Activated T-helper 1 cell treated with anti-CD3 and anti-CD28 coated beads, Interleukin-2, amount 50 U/mL, for 16 hours (primary cell): ENCODE data around the gene MLLT1.
"Not testable (repeated sequence)": the region's sequence is repeated elsewhere in the genome, so short reads cannot be mapped to it uniquely, and the experiment has no call there.

Source experiments
- DNase-seq, 2 donors: peaks; one replicate each; pipeline ENCODE4 v3.0.0-alpha.2; 2020; ENCODE audit warnings: low read depth in 1 of 2, low spot score in 1 of 2

The MLLT1 gene

GRCh38 chr19:6279931-6280591 is at the start of gene MLLT1:
MLLT1 (minus strand) TSS chr19:6279975; CDS start chr19:6279784, 191 bp downstream.
- DNase-seq, result peak; percentile 83 to 96

GRCh38 chr19:6326815-6327214 is 47.0 kb upstream of the MLLT1 start:
- no peak for DNase-seq

DNA sequence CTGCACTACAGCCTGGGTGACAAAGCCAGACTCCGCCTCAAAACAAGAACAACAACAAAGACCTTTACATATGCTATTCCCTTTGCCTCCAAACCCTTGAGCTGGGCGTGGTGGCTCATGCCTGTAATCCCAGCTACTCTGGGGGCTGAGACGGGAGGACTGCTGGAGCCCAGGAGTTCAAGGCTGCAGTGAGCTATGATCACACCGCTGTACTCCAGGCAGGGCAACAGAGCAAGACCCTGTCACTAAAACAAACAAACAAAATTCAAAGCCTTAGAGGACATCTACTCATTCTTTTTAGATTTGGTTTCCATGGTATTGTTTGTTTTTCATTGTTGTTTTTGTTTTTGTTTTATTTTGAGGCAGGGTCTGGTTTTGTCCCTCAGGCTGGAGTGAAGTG is 45.8 kb upstream of the MLLT1 start:
- DNase-seq, result no peak

DNA sequence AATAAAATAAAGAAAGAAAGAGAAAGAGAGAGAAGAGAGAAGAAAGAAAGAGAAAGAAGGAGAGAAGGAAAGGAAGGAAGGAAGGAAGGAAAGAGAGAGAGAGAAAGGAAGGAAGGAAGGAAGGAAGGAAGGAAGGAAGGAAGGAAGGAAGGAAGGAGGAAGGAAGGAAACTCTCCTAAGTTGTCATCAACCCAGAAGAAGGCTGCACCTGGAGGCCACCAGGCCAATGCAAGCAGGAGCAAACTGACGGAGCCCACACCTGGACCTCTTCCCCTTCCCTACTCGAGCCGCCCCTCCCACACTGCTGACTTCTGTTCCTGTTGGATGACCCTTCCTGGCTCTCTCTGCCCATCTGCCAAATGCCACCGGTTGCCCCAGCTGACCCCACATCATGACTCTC is 45.0 kb upstream of the MLLT1 start:
- DNase-seq, result no peak

- DNase-seq, result no peak
Measured at GRCh38 chr19:6322284-6322683, 42.5 kb upstream of the MLLT1 start.

DNA sequence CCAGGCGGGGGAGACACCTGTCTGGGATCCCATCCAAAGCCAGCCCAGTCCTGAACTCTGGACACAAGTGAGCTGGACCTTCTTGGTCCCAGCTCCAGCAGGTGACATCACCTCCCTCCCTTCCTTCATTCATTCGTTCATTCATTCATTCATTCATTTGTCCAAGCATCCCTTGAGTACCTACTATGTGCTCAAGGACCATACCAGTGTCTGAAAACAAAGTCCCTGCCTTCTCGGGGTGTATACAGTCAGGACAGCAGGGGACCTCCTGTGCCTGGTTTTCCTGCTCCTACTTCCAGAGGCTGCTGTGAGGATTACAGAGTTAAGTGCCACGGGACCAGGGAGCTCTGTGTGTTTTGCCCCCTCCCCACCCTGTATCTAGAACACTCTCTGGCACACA is 39.6 kb upstream of the MLLT1 start:
- DNase-seq, result no peak

DNA sequence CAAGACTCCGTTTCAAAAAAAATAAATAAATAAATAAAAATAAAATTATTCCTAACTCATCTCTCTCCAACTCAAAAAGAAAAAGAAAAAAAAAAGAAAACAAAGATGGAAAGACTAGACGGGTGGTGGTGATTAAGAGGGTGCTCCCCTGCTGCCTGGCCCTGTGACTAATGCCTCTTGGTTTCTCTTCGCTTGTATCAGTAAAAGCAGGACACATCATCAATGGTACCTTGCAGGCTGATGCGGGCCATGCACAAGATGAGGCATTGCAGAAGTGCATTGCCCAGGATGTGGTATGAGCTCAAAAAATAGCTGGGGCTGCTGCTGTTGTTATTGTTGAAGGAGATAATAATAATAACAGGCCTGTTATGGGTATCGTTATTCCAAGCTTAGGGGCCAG is 39.0 kb upstream of the MLLT1 start:
- DNase-seq, result no peak

DNA sequence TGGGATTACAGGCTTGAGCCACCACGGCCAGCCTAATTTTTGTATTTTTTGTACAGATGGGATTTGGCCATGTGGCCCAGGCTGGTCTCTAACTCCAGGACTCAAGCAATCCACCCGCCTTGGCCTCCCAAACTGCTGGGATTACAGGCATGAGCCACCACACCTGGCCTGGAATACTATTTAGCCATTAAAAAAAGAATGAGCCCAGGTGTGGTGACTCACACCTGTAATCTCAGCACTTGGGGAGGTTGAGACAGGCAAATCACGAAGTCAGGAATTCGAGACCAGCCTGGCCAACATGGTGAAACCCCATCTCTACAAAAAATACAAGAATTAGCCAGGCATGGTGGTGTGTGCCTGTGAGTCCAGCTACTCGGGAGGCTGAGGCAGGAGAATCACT is 35.9 kb upstream of the MLLT1 start:
- not testable (repeated sequence) for DNase-seq

GRCh38 chr19:6313398-6313969 is 33.7 kb upstream of the MLLT1 start:
- DNase-seq, result no peak

- DNase-seq, result no peak
Measured at GRCh38 chr19:6312018-6312417, 32.2 kb upstream of the MLLT1 start.

DNA sequence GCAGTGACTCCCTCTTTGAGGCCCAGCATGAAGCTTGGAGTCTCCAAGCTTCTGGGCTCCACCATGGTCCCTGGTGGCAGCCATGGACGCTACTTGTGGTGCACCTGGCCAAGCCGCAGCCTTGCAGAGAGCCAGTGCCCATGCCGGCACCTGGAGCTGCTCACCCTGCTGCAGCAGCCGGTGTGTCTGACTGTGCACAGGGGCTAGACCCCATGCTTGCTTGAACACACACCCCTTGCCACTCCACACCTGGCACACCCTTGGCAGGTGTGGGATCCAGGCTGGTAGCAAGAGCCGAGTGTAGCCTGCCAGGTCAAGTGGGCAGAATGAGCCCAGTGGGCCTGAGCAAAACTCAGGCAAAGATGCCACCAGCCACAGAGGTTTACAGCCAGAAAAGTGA is 18.6 kb upstream of the MLLT1 start:
- DNase-seq, result no peak

GRCh38 chr19:6297202-6297601 is 17.4 kb upstream of the MLLT1 start:
- no peak for DNase-seq

- DNase-seq, result no peak
Measured at GRCh38 chr19:6292006-6292405, 12.2 kb upstream of the MLLT1 start.

GRCh38 chr19:6288737-6289136 is 9.0 kb upstream of the MLLT1 start:
- DNase-seq, result no peak

- DNase-seq, result no peak
Measured at GRCh38 chr19:6287269-6287885, 7.6 kb upstream of the MLLT1 start.

DNA sequence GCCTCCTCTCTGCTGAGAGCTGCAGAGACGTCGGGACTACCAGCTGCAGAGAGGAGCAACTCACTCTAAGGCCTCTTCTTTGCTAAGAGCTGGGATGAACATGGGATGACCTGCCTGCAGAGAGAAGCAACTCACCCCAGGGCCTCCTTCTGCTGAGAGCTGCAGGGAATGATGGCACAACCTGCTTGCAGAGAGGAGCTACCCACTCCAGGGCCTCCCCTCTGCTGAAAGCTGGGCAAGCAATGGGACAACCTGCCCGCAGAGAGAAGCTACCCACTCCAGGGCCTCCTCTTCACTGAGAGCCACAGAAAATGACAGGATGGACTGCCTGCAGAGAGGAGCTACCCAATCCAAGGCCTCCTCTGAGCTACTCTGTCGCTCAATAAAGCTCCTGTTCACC is 6.9 kb upstream of the MLLT1 start:
- DNase-seq, result no peak

DNA sequence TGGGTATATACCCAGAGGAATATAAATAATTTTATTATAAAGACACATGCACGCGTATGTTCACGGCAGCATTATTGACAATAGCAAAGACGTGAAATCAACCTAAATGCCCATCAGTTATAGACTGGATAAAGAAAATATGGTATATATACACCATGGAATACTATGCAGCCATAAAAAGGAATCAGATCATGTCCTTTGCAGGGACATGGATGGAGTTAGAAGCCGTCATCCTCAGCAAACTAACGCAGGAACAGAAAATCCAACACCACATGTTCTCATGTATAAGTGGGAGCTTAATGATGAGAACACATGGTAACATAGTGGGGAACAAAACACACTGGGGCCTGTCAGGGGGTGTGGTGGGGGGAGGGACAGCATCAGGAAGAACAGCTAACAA is 2.6 kb upstream of the MLLT1 start:
- not testable (repeated sequence) for DNase-seq

- no peak for DNase-seq
Measured at GRCh38 chr19:6279620-6279930, 200 bp downstream of the MLLT1 start.

DNA sequence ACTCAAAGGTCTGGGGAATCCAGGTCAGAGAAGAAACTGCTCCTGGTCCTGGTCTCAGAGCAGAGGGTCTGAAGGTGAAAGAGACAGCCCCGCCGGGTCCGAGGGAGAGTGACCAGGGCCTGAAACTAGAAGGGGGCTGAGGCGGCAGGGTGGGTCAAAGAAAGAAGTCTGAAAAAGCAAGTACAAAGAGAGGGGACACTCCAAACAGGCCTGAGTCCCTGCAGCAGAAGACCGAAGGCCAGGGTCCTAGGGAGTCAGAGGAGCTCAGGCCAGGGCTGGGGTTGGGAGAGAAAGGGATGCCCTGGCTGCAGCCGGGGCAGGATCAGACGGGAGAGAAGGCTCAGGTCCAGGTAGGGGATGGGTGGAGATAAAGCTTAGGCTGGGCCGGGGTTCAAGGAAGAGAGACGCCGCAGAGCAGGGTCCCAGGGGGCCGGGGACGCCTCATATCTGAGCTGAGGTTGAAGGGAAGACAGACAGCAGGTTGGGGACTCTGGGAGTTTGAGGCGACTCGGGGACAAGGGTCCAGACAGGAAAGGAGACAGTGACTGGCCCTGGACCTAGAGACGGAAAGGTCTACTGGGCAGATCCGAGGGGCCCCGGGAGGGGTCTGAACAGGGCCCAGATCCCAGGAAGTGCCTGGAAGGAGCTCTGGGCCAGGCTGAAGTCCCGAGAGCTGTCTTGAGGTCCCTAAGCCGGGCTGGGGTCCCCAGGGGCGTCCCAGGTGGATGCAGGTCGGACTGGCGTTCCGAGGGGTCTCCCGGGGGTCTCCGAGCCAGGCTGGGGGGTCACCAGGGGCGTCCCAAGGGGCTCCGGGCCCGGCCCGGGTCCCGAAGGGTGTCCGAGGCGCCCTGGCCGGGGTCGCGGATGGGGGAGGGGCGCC is 795 bp downstream of the MLLT1 start:
- no peak for DNase-seq

- no peak for DNase-seq
Measured at GRCh38 chr19:6278051-6278450, 1.7 kb downstream of the MLLT1 start.

DNA sequence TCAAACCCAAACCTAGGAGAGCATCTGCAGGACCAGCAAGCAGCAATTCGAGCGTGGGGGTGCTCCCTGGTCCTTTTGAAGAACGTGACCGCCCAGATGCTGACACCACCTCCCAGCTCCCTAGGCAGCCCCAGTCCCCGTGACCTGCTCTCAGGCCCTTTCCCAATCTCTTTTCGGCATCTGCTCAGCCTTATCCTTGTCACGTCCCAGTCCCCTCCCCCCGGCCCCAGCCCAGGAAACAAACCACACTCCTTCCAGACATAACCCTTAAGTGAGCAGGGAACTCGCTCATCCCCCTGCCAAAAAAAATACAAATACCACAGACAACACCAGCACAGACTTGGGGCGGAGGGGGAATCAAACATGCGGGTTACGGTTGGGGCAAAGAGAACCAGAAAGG is 3.3 kb downstream of the MLLT1 start:
- DNase-seq, result no peak

GRCh38 chr19:6275170-6275744 is 4.5 kb downstream of the MLLT1 start:
- DNase-seq, result no peak
